Stromal cell of bone marrow (primary cell): ENCODE data around the gene CRIP3.

Experiments
- DNase-seq: peaks from one replicate; pipeline ENCODE4 v3.0.0-alpha.2; 2012; ENCODE audit warnings: low read depth

The CRIP3 gene

GRCh38 chr6:43273707-43274106 lies 34.9 kb downstream of the CRIP3 start:
- DNase-seq: no peak

- no peak for DNase-seq
Measured at GRCh38 chr6:43271944-43272343, 36.7 kb downstream of the CRIP3 start.

- DNase-seq: no peak
Measured at GRCh38 chr6:43271103-43271815, 37.4 kb downstream of the CRIP3 start.

GRCh38 chr6:43269273-43270007 lies 39.2 kb downstream of the CRIP3 start:
- DNase-seq: no peak

- no peak for DNase-seq
Measured at GRCh38 chr6:43268782-43269272, 39.8 kb downstream of the CRIP3 start.

GRCh38 chr6:43268355-43268700 lies 40.3 kb downstream of the CRIP3 start:
- no peak for DNase-seq

- DNase-seq: no peak
Measured at GRCh38 chr6:43267619-43268354, 40.8 kb downstream of the CRIP3 start.

GRCh38 chr6:43265564-43265963 lies 43.1 kb downstream of the CRIP3 start:
- no peak for DNase-seq

GRCh38 chr6:43264599-43265145 lies 44.0 kb downstream of the CRIP3 start:
- DNase-seq: no peak

- peak; percentile 49 for DNase-seq
Measured at GRCh38 chr6:43263314-43264178, 45.1 kb downstream of the CRIP3 start.

GRCh38 chr6:43262780-43263313 lies 45.8 kb downstream of the CRIP3 start:
- no peak for DNase-seq

GRCh38 chr6:43262000-43262779 lies 46.4 kb downstream of the CRIP3 start:
- DNase-seq: no peak

- no peak for DNase-seq
Measured at GRCh38 chr6:43261198-43261597, 47.4 kb downstream of the CRIP3 start.

- DNase-seq: no peak
Measured at GRCh38 chr6:43260791-43261190, 47.8 kb downstream of the CRIP3 start.

- no peak for DNase-seq
Measured at GRCh38 chr6:43258807-43259686, 49.6 kb downstream of the CRIP3 start.

GRCh38 chr6:43258180-43258579 lies 50.4 kb downstream of the CRIP3 start:
- DNase-seq: no peak

GRCh38 chr6:43257367-43258145 lies 51.1 kb downstream of the CRIP3 start:
- DNase-seq: no peak

GRCh38 chr6:43256670-43257366 lies 51.8 kb downstream of the CRIP3 start:
- no peak for DNase-seq
